ENCODE data around the gene JPH4.
"Not testable (repeated sequence)": the region's sequence is repeated elsewhere in the genome, so short reads cannot be mapped to it uniquely, and the experiment has no call there.

JPH4 gene

DNA sequence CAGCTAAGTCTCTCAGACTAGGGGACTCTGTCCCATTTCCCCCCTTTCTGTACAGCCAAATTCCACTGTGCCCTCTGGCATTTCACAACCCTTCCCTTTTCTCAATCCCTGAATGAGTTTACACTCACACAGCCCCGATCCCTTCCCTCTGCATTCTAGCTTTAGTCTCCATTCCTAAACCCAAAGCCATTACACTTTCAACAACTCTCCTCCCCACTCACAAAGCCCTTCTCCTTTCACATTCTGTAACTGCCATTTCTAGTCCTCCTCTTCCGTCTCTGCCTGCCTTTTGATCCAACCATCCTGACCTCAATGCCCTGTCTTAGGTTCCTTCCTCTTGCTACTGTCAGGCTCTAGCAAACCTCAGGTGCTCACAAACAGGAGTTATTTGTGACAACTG is 30.7 kb downstream of the JPH4 start:
- Mint-ChIP-seq H3K9me3 (no peaks in the 10 kb centered on the region), H3K4me3 (no peak overlapping the region), H3K27ac (no peak overlapping the region), H3K36me3 (ENCODE audit: low read depth) (no peaks in the 10 kb centered on the region), H3K4me1 (ENCODE audit: low read depth) (peaks cover 3% of the 10 kb centered on the region), H3K27me3 (ENCODE audit: low read depth) (no peaks in the 10 kb centered on the region)
- DNase-seq (ENCODE audit: low spot score): no peak

DNA sequence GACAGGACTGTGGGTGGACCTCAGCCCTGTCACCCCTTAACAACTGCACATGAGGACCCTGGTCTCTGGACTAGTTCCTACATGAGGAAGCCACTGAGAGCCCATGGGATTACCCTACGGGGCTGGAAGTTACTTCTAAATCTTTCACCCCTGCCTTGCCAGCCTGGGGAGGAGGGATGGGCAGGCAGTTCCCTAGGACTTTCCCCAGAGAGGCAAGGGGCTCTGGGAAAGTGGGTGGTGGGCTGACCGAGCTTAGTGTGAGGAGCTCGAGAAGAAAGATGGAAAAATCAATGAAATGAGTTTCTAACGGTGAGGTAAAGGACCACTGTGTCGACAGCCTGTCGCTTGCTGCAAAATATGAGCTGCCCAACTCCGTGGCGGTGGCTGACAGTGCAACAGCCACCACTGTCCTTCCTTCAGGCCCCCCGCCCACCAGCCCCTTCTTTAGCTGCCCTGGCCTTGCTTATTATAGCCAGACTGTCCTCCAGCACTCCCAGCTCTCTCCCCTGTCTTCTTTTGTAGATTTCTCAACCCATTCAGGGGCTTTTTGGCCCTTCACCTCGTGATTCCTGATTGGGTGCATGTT is 32.0 kb downstream of the JPH4 start:
- H3K4me3 Mint-ChIP-seq: no peak overlapping the region
- no peaks in the 10 kb centered on the region for H3K4me1 Mint-ChIP-seq (ENCODE audit: low read depth)
- no peaks in the 10 kb centered on the region for H3K27me3 Mint-ChIP-seq (ENCODE audit: low read depth)
- H3K27ac Mint-ChIP-seq: no peak overlapping the region
- H3K9me3 Mint-ChIP-seq: no peaks in the 10 kb centered on the region
- no peak for DNase-seq (ENCODE audit: low spot score)
- H3K36me3 Mint-ChIP-seq (ENCODE audit: low read depth): no peaks in the 10 kb centered on the region

DNA sequence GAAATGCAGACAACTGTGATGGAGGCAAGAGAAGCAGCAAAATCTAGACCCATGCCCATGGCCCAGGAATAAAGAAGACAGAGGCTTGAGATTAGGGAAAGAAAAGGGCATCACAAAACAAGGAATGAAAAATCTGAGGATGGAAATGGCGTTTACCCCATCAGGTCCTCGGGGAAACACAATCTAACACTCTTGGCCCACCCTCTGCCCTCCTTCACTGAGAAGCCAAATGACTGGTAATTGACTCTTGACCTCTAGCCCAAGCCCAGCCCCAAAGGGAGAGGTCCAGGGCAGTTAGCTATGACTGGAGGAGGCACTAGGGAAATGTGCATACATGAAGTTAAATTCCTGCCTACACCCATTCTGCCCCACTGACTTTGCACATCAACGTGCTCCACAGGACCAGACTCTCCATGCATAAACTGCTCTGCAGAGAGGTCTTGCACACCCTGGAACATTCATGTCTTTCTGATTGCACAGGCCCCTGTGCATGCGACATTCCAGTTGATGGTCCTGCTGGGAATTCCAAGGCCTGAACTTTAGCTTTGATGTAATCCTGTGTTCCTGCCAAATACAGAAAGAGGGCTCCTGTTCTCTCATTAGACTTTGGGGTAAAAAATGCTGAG is 32.7 kb downstream of the JPH4 start:
- H3K4me1 Mint-ChIP-seq (ENCODE audit: low read depth): no peaks in the 10 kb centered on the region
- no peaks in the 10 kb centered on the region for H3K9me3 Mint-ChIP-seq
- H3K4me3 Mint-ChIP-seq: no peak overlapping the region
- no peaks in the 10 kb centered on the region for H3K27me3 Mint-ChIP-seq (ENCODE audit: low read depth)
- H3K27ac Mint-ChIP-seq: no peak overlapping the region
- H3K36me3 Mint-ChIP-seq (ENCODE audit: low read depth): no peaks in the 10 kb centered on the region
- DNase-seq (ENCODE audit: low spot score): no peak

DNA sequence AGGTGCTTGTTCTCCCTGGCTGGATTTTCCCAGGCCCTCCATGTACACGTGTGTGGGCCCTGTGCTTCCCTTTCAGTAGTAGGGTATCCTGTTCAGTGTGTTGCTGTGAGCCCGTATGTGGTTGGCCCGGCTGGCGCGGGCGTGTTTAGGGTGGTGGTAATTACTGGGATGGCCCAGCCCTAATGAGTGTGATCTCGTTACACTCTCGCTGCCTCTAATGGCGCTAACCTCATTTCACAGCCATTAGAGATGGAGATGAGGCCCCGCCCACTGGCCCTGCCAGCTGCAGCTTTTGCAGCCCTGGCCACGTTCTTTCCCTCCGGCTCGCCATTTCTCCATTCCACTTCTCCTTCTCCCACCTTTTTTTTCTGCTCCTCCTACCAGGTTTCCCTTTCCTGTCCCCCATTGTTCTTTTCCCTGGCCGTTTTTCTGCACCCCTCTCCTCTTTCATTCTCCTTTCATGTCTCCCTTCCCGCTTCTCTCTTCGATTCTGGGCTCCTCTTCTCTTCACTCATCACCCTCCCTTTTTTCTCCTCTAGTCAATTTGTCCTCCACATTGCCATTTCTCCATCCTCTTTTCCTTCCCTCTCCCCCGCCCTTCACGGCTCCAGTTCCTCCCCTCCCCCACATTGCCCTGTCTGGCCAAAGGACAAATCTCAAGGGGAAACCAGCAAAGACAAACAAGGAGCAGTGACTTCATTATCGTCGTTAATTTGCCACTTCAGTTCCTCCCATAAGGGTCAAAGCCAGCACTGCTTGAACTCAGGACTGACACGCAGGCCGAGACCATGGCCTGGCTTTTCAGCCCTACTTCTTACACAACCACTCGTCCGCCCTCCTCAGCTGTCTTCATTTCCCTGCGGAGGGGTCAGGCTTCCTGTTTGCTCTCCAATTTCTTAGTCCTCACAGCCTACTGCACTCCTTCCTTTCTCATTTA is 33.8 kb downstream of the JPH4 start:
- Mint-ChIP-seq H3K36me3 (ENCODE audit: low read depth) (no peaks in the 10 kb centered on the region), H3K27ac (no peak overlapping the region), H3K4me1 (ENCODE audit: low read depth) (peaks cover under 1% of the 10 kb centered on the region)

DNA sequence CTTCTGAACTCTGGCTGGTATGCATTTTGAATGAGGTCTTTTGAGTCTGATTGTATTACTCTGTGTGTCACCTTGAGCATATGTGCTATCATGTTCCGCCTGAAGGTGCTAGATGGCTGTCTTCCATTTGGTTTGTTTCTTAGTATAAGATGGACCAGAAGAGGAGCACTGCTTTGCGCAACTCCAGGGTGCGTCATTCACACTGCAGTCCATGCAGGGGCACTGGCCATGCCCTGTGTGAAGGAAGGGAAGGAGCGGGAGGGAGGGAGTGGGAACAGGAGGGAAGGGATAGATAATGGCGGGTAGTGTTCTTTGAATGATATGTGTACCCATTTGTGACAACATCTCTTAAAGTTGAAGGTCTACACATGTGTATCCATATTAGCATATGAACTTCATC is 35.2 kb downstream of the JPH4 start:
- H3K36me3 Mint-ChIP-seq (ENCODE audit: low read depth): no peaks in the 10 kb centered on the region

More for the DNA sequence above, 33.8 kb downstream of the JPH4 start:
- Mint-ChIP-seq H3K4me3 (no peak overlapping the region), H3K9me3 (no peaks in the 10 kb centered on the region), H3K27me3 (ENCODE audit: low read depth) (no peaks in the 10 kb centered on the region)
- no peak for DNase-seq (ENCODE audit: low spot score)

DNA sequence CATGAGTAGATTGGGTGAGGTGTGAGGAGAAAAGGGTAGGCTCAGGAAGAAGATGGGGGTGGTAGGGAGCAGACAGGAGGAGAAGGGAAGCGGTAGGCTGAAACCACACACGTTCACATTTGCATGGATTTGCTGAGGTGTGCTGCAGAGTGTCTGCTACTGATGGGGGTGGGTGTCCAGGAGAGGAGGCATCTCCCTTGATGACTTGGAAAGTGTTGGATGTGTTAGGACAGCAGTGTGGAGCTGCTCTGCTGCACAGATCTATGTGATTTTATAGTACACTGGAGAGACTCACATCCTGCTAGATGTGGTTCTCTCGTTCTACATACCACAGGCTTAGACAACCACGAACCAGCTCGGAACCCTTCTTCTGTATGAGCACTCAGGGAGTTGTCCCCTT is 36.3 kb downstream of the JPH4 start:
- no peak for DNase-seq (ENCODE audit: low spot score)
- Mint-ChIP-seq H3K27me3 (ENCODE audit: low read depth) (no peaks in the 10 kb centered on the region), H3K27ac (no peak overlapping the region), H3K36me3 (ENCODE audit: low read depth) (no peaks in the 10 kb centered on the region), H3K4me1 (ENCODE audit: low read depth) (peaks cover 4% of the 10 kb centered on the region), H3K4me3 (no peak overlapping the region), H3K9me3 (no peaks in the 10 kb centered on the region)

More for the DNA sequence above, 35.2 kb downstream of the JPH4 start:
- Mint-ChIP-seq H3K4me1 (ENCODE audit: low read depth) (peaks cover 4% of the 10 kb centered on the region), H3K4me3 (no peak overlapping the region), H3K9me3 (no peaks in the 10 kb centered on the region), H3K27ac (no peak overlapping the region), H3K27me3 (ENCODE audit: low read depth) (no peaks in the 10 kb centered on the region)
- DNase-seq (ENCODE audit: low spot score): no peak

DNA sequence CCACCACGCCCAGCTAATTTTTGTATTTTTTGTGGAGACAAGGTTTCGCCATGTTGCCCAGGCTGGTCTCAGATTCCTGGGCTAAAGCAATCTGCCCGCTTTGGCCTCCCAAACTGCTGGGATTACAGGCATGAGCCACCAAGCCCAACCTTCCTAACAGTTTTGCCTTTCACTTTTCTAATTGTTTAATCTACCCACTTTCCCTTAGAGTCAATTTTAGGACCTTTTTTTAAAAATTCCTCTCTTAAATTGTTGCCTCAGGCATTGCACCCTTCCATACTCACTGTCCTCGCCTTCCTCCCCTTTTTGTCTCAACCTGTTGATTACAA is 38.5 kb downstream of the JPH4 start:
- Mint-ChIP-seq H3K27me3 (ENCODE audit: low read depth) (no peaks in the 10 kb centered on the region), H3K27ac (no peak overlapping the region), H3K4me1 (ENCODE audit: low read depth) (peaks cover 4% of the 10 kb centered on the region), H3K36me3 (ENCODE audit: low read depth) (no peaks in the 10 kb centered on the region), H3K9me3 (no peaks in the 10 kb centered on the region), H3K4me3 (no peak overlapping the region)
- no peak for DNase-seq (ENCODE audit: low spot score)

DNA sequence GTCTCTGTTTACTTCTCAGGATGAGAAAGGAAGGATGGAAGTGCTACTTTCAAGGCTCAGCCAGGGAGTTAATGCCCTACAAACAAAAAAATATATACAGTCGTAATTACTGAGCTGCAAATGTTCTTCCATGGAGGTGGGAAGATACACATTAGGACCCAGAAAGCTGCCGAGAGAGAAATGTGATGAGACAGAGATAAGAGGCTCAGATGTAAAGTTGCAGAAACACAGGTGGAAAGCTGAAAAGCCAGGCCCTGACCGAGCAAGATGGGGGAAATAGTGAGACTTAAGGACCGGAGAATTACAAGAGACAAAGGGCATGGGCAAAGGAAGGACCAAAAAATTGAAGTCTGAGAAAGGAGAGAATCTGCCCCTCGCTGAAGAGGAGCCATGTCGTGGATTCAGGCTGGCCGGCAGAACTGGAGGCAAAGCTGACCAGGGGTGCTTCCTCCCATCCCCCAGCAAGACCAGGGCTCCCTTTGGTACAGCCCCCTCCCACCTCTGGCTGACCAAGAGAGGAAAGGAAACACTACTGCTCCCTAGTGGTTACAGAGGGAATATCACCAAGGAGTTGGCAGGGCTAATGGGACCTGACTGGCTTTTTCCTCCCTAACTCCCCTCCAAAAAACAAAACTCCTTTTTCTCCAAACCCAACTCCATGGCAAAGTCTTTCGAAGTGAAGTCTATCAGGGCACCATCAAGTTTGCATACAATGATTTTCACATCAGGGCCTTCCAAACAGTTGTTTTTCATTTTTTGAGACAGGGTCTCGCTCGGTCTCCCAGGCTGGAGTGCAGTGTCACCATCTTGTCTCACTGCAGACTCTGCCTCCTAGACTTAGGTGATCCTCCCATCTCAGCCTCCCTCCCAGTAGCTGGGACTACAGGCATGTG is 39.1 kb downstream of the JPH4 start:
- Mint-ChIP-seq H3K27ac (no peak overlapping the region), H3K27me3 (ENCODE audit: low read depth) (no peaks in the 10 kb centered on the region), H3K36me3 (ENCODE audit: low read depth) (no peaks in the 10 kb centered on the region), H3K4me3 (no peak overlapping the region), H3K4me1 (ENCODE audit: low read depth) (peaks cover 4% of the 10 kb centered on the region), H3K9me3 (no peaks in the 10 kb centered on the region)
- DNase-seq (ENCODE audit: low spot score): no peak

DNA sequence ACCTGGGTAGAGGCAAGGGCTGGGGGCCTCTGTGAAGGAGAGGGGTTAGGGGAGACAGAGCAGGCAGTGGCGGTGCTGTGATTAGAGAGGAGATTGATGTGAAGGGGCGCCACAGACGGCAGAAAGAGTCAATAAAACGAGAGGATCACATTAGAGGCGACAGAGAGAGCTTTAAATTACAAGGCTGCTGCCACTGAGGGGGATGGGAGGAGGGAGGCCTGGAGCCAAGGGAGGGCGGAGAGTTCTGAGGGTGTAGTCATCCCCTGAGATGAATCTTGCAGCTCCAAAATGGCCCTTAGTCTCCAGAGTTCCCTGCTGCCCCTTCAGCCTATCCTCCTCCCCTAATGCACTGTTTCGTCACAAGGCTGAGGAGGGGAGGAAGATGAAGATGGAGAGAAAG is 39.8 kb downstream of the JPH4 start:
- Mint-ChIP-seq H3K4me3 (no peak overlapping the region), H3K27ac (no peak overlapping the region), H3K36me3 (ENCODE audit: low read depth) (no peaks in the 10 kb centered on the region)

DNA sequence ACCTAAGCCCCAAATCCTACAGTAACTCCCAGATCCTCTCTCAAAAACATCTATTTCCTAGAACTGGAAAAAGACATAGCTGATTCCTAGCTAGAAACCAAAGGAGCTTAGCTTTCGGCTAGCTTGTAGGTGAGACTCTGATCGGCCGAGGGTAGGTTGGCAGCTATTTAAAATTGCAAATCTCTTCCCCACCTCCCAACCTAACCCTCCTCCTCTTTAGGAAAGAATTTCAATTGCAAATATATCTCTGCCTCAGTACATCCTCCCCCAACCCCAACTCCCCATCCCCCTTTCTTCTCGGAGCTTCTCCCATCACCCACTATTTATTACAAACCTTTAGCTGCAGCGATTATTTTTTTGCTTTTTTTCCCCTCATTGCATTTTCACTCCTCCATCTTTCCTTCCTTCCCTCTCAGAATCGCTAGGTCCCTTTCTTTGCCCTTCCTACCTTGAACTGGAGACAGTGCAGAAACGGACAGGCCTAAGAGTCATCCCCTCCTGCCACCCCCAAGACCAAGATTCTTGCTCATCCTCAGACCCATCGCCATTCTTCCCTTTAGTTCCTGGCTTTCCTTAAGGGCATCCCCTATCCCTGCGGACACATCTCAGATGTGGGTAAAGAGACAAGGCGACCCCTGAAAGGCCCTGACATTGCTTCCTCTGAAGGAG is 40.4 kb downstream of the JPH4 start:
- Mint-ChIP-seq H3K4me1 (ENCODE audit: low read depth) (peaks cover 4% of the 10 kb centered on the region), H3K9me3 (no peaks in the 10 kb centered on the region), H3K27ac (no peak overlapping the region), H3K27me3 (ENCODE audit: low read depth) (no peaks in the 10 kb centered on the region), H3K36me3 (ENCODE audit: low read depth) (no peaks in the 10 kb centered on the region), H3K4me3 (no peak overlapping the region)
- DNase-seq (ENCODE audit: low spot score): no peak

More for the DNA sequence above, 39.8 kb downstream of the JPH4 start:
- Mint-ChIP-seq H3K9me3 (no peaks in the 10 kb centered on the region), H3K27me3 (ENCODE audit: low read depth) (no peaks in the 10 kb centered on the region), H3K4me1 (ENCODE audit: low read depth) (peaks cover 4% of the 10 kb centered on the region)
- no peak for DNase-seq (ENCODE audit: low spot score)

DNA sequence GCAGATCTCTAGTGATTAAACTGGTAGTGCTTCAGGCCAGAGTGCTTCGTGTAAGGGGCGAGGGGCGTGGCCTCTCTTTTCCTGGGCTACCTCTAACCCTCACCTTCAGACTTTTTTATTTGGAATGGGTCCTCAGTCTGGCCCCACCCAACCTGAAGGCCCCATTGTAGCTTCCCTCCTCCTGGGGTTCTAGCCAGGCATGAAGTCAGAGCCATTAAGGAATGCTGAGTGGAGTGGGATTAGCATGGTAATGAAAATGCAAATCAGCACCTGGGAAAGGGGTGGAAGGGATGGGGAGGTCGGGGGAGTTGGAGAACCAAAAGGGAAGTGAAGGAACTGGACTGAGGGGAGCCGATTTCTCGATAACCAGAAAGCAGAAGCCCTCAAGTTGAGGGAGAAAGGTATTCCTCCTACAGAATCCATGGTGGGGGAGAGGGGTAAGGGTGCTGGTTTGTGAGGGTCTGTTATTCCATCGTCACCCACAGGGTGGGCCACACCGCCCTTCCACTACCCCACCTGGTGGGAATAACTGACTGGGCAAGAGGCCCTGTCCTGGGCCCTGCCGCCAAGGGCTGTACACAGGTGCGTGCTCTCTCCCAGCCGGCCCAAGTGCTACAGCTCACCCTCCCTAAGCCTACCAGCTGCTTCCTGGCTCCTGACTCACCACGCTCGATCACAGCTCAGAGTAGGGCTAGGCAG is 41.1 kb downstream of the JPH4 start:
- Mint-ChIP-seq H3K9me3 (no peaks in the 10 kb centered on the region), H3K27ac (no peak overlapping the region), H3K36me3 (ENCODE audit: low read depth) (no peaks in the 10 kb centered on the region), H3K4me3 (no peak overlapping the region), H3K27me3 (ENCODE audit: low read depth) (no peaks in the 10 kb centered on the region), H3K4me1 (ENCODE audit: low read depth) (peaks cover 4% of the 10 kb centered on the region)
- no peak for DNase-seq (ENCODE audit: low spot score)

DNA sequence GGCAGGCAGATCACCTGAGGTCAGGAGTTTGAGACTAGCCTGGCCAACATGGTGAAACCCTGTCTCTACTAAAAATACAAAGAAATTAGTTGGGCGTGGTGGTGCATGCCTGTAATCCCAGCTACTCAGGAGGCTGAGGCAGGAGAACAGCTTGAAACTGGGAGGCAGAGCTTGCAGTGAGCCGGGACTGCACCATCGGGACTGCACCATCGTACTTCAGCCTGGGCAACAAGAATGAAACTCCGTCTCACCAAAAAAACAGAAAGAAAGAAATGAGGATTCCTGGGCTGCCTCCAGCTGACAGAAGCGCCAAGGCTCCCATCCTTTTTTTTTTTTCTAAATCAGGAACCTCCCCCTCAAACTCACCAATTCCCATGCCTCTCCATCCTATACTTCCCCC is 41.7 kb downstream of the JPH4 start:
- not testable (repeated sequence) for H3K4me3 Mint-ChIP-seq; DNase-seq (ENCODE audit: low spot score); H3K36me3 Mint-ChIP-seq (ENCODE audit: low read depth); H3K4me1 Mint-ChIP-seq (ENCODE audit: low read depth); H3K27ac Mint-ChIP-seq; H3K27me3 Mint-ChIP-seq (ENCODE audit: low read depth); H3K9me3 Mint-ChIP-seq

DNA sequence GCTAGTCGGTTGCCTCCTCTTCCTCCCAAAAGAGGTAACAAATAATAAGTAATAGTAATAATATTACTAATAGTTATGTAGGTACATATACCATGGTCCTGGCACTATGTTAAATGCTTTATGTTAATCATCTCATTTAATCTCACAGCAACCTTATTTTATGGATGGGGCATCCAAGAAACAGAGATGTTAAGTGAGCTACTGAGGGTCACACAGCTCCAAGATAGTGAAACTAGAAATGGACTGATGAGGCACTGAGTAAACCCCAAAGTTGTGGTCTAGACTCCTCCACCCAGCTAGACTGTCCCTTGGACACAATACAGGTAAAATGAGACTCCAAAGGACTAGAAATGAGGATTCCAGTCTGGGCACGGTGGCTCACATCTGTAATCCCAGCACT is 42.1 kb downstream of the JPH4 start:
- H3K36me3 Mint-ChIP-seq (ENCODE audit: low read depth): no peaks in the 10 kb centered on the region
- DNase-seq (ENCODE audit: low spot score): no peak
- H3K4me3 Mint-ChIP-seq: no peak overlapping the region
- H3K9me3 Mint-ChIP-seq: no peaks in the 10 kb centered on the region
- H3K27me3 Mint-ChIP-seq (ENCODE audit: low read depth): no peaks in the 10 kb centered on the region
- no peak overlapping the region for H3K27ac Mint-ChIP-seq
- H3K4me1 Mint-ChIP-seq (ENCODE audit: low read depth): peaks cover 4% of the 10 kb centered on the region

Measured in T-helper 2 cell treated with Interferon-gamma antibody and Interleukin-4, amounts not matched to agents 5 μg/mL and 100 μg/mL, for 36 hours (primary cell).